GM20000 (cell line): ENCODE measurements around the gene L3MBTL3.

Experiments
- DNase-seq: peaks from one replicate; pipeline ENCODE4 v3.0.0; 2012; ENCODE audit warnings: low spot score
- TF ChIP-seq, protein P1 (sequence below): IDR thresholded peaks from 2 replicates; pipeline ENCODE4 v1.5.1; 2012; ENCODE audit warnings: mild to moderate bottlenecking, control low read depth; ENCODE audit errors: extremely low read depth, missing control alignments

L3MBTL3 gene

GRCh38 chr6:130150906-130151305 is 132.5 kb downstream of the L3MBTL3 start:
- TF ChIP-seq, protein P1, sequence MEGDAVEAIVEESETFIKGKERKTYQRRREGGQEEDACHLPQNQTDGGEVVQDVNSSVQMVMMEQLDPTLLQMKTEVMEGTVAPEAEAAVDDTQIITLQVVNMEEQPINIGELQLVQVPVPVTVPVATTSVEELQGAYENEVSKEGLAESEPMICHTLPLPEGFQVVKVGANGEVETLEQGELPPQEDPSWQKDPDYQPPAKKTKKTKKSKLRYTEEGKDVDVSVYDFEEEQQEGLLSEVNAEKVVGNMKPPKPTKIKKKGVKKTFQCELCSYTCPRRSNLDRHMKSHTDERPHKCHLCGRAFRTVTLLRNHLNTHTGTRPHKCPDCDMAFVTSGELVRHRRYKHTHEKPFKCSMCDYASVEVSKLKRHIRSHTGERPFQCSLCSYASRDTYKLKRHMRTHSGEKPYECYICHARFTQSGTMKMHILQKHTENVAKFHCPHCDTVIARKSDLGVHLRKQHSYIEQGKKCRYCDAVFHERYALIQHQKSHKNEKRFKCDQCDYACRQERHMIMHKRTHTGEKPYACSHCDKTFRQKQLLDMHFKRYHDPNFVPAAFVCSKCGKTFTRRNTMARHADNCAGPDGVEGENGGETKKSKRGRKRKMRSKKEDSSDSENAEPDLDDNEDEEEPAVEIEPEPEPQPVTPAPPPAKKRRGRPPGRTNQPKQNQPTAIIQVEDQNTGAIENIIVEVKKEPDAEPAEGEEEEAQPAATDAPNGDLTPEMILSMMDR: no peak
- no peak for DNase-seq

DNA sequence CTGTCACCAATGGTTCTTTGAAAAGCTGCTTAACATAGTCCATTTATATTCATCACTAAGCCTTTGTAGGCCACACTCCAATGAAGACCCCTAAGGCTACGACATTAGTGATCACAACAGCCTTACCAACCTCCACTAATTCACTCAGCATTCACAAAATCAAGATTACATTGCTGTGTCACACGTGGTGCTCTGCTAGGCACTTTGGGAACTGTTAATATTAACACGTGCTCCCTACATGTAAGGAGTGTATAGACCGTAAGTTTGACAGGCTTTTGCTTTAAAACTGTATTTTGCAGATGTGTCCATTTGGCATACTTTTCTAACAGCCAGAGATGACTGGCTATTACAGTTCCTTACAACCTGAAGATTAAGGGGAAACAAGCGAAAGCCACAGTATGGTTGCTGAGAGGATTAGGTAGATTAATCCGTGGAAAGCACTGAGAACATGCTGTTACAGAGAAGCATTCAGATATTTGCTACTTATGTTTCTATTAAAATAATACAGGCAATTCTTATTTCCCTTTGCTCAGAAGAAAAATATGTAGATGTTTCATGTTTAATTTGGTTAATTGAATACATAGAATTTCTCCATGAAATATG is 134.6 kb downstream of the L3MBTL3 start:
- TF ChIP-seq, protein P1: no peak
- DNase-seq: no peak

DNA sequence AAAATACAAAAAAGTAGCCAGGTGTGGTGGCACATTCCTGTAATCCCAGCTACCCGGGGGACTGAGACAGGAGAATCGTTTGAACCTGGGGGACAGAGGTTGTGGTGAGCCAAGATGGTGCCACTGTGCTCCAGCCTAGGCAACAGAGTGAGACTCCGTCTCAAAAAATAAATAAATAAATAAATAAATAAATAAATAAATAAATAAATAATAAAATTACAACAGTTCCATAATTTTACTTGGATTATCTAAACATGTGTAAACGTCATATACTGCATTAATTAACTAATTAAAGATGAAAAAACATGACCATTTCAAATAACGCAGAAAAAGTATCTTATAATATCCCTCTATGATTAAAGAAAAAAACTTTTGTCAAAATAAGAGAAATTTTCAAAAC is 138.5 kb downstream of the L3MBTL3 start:
- TF ChIP-seq, protein P1: no peak
- no peak for DNase-seq

GRCh38 chr6:130158056-130158455 is 139.7 kb downstream of the L3MBTL3 start:
- TF ChIP-seq, protein P1: no peak
- DNase-seq: no peak

GRCh38 chr6:130158548-130158947 is 140.2 kb downstream of the L3MBTL3 start:
- TF ChIP-seq, protein P1: no peak
- no peak for DNase-seq

- no peak for DNase-seq
- TF ChIP-seq, protein P1: no peak
Measured at GRCh38 chr6:130159956-130160355, 141.6 kb downstream of the L3MBTL3 start.

DNA sequence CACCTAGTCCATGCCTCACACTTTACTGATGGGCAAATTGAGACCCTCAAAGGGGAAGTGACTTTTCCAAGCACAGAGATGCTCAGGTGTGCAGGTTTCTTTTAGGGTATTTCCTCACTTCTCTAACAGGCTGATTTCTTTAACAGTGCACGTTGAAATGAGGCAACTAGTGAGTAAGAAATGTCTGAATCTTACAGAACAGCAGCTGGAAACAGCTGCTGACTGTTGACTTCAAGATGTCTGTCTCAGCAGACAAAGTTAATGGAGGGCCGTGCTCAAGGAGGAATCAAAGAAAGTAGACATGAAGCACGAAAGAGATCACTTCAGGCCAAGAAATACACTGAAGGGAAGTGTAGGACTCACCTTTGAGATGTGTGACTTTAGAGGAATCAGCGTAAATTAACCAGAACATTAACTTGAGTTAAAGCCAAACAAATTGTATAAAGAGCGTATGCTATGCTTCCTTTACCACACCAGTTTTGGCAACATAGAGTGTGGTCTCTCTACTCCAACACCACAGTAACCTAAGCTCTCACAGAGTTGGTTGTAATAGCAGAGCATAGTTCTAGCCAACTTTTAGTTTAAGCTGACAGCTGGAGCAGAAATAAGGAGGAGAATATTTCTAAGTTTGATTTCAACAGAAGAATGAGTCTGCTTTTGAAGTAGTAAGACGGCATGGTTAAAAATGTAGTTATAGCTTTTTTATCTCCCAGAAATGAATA is 143.5 kb downstream of the L3MBTL3 start:
- no peak for DNase-seq
- TF ChIP-seq, protein P1: no peak
